ENCODE measurements around the gene MLST8. TPM values are rescaled to one million over a fixed set of nuclear protein-coding genes. Genes with fewer than 3 reads are reported as not detected.
A peak's percentile ranks its signal among the peaks of the same experiment; 100 is the strongest.
"Not testable (repeated sequence)": the region's sequence is repeated elsewhere in the genome, so short reads cannot be mapped to it uniquely, and the experiment has no call there.

MLST8 gene
- total and polyA plus RNA-seq, 8 donors = 16.6 to 62.8 (median 20.7) TPM

DNA sequence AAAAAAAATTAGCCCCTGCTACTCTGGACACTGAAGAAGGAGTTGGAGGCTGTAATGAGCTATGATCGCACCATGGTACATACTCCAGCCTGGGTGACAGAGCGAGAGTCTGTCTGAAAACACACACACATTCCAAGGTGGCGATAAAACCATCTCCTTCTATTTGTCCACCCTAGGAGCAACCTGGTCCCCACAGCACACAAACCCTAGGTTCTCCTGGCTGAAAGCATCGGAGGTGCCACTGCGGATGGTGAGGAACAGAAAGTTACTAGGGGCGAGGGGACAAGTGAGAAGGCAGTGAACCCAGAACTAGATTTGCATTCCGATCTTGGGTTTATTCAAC, 47.5 kb downstream of the MLST8 start:
- Histone ChIP-seq H3K36me3 (peaks cover 2 to 48% (median 40%) of the 10 kb centered on the region in 3 donors), H3K4me3 (no peak overlapping the region), H3K27ac (peak overlapping the region in 2 of 4 donors; percentile 67 to 80), H3K27me3 (no peaks in the 10 kb centered on the region), H3K4me1 (peaks cover 0 to 21% (median 8%) of the 10 kb centered on the region in 3 donors), H3K9me3 (no peaks in the 10 kb centered on the region)
- intact Hi-C loops (cut with DNase I) = loop anchor here in 1 of 3 donors (10.0 kb wide), 1 partner anchor 58 kb away; the partner anchor contains the start of gene CASKIN1
- TF ChIP-seq, protein P1, sequence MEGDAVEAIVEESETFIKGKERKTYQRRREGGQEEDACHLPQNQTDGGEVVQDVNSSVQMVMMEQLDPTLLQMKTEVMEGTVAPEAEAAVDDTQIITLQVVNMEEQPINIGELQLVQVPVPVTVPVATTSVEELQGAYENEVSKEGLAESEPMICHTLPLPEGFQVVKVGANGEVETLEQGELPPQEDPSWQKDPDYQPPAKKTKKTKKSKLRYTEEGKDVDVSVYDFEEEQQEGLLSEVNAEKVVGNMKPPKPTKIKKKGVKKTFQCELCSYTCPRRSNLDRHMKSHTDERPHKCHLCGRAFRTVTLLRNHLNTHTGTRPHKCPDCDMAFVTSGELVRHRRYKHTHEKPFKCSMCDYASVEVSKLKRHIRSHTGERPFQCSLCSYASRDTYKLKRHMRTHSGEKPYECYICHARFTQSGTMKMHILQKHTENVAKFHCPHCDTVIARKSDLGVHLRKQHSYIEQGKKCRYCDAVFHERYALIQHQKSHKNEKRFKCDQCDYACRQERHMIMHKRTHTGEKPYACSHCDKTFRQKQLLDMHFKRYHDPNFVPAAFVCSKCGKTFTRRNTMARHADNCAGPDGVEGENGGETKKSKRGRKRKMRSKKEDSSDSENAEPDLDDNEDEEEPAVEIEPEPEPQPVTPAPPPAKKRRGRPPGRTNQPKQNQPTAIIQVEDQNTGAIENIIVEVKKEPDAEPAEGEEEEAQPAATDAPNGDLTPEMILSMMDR (IDR thresholded peaks at IDR 0.05) = no peak
- DNase-seq (peak in 1 of 6 donors; percentile 14), ATAC-seq (no peak), FAIRE-seq (no peak)
- WGBS, 2 donors = 92 to 96% methylated on average over 7 of the region's 7 CpGs

DNA sequence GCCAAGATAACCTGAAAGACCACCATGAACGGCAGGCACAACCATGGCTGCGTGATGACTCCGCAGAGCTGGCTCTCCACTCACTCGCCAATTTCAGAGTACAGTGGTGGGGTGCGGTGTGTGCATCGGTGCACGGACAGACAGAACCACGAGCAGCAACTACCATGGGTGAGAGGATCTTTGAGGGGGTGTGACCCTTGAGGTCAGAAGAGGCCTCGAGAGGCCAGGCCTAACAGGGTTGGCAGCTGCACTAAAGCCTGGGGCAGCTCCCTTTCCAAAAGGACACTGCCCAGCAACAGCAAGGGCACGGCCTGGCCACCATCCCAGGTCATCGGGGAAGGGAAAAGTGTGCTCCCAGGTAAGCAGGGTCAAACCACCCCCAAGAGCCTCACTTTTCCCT, 48.0 kb downstream of the MLST8 start:
- no peak for FAIRE-seq
- WGBS, 2 donors = 87 to 91% methylated on average over 11 of the region's 11 CpGs
- Histone ChIP-seq H3K9me3 (no peaks in the 10 kb centered on the region), H3K27ac (no peak overlapping the region), H3K36me3 (peaks cover 2 to 53% (median 41%) of the 10 kb centered on the region in 3 donors), H3K4me1 (peaks cover 0 to 21% (median 8%) of the 10 kb centered on the region in 3 donors), H3K27me3 (no peaks in the 10 kb centered on the region), H3K4me3 (no peak overlapping the region)
- TF ChIP-seq, protein P1 (IDR thresholded peaks at IDR 0.05) = no peak
- peak in 2 of 6 donors; percentile 16 to 30 for DNase-seq
- no peak for ATAC-seq
- intact Hi-C loops (cut with DNase I) = loop anchor here in 1 of 3 donors (10.0 kb wide), 1 partner anchor 58 kb away; the partner anchor contains the start of gene CASKIN1

DNA sequence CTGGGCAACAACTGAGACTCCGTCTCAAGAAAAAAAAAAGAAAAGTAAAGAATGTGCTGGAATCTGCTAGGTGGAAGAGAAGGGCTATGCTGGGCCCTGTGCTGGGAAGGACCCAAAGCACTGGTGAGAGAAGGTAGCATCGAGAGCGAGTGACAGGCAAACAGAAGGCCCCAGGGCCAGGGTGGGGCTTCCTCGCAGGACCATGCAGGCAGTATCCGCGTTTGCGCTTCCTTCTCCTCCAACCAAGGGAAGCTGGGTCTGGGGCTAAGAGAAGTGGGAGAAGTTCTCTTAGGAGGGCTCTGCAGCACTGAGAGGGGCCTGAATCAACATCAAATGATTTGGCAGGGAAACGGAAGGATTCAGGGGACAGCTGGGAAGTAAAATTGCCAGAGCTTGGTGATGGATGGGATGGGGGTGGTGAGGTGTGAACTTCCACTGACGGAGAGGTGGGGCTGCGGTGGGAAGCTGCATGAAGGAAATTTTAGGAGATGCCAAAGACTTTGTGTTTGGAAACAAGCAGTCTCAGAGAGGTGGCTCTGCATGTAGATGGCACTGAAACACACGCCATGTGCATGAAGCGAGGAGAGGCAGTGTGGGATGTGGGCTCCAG, 51.4 kb downstream of the MLST8 start:
- WGBS, 2 donors = 90 to 92% methylated on average over 12 of the region's 12 CpGs
- no peak overlapping the region for H3K4me3 ChIP-seq
- no peak overlapping the region for H3K27ac ChIP-seq
- no peaks in the 10 kb centered on the region for H3K9me3 ChIP-seq
- ATAC-seq (no peak), DNase-seq (peak in 2 of 6 donors; percentile 17 to 20), FAIRE-seq (no peak)
- peaks cover 2 to 80% (median 46%) of the 10 kb centered on the region in 3 donors for H3K36me3 ChIP-seq
- H3K4me1 ChIP-seq = peaks cover 0 to 11% (median 8%) of the 10 kb centered on the region in 3 donors
- H3K27me3 ChIP-seq = no peaks in the 10 kb centered on the region
- intact Hi-C loops (cut with DNase I) = loop anchor here in 1 of 3 donors (10.0 kb wide), 1 partner anchor 62 kb away; the partner anchor contains the start of gene CASKIN1
- TF ChIP-seq, protein P1 (IDR thresholded peaks at IDR 0.05) = no peak

DNA sequence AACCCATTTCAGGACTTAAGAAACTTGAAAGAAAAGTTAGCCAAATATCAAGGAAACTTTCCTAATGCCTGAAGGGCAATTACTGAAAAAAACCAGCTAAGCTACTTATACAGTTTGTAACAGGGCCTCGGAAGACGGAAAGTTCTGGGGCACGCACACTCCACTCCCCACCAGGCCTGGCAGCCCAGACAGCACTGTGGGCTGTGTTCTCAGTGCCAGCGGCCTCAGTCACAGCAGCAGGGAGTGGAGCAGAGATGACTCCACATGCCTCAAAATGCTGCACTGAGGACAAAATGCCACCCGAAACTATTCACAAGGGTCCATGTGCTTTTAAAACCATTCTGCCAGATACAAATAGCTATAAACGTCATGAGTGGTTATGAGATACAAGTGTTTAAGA, 52.5 kb downstream of the MLST8 start:
- no peaks in the 10 kb centered on the region for H3K9me3 ChIP-seq
- H3K27me3 ChIP-seq = no peaks in the 10 kb centered on the region
- intact Hi-C loops (cut with DNase I) = loop anchor here in 1 of 3 donors (10.0 kb wide), 1 partner anchor 63 kb away; the partner anchor contains the start of gene CASKIN1
- peaks cover 0 to under 1% (median 0%) of the 10 kb centered on the region in 3 donors for H3K4me1 ChIP-seq
- WGBS, 2 donors = 88 to 98% methylated on average over 6 of the region's 6 CpGs
- no peak for FAIRE-seq
- H3K36me3 ChIP-seq = peaks cover 9 to 88% (median 57%) of the 10 kb centered on the region in 3 donors
- ATAC-seq = no peak
- H3K27ac ChIP-seq = no peak overlapping the region
- no peak overlapping the region for H3K4me3 ChIP-seq
- TF ChIP-seq, protein P1 (IDR thresholded peaks at IDR 0.05) = no peak
- DNase-seq = peak in 2 of 6 donors; percentile 5 to 15

DNA sequence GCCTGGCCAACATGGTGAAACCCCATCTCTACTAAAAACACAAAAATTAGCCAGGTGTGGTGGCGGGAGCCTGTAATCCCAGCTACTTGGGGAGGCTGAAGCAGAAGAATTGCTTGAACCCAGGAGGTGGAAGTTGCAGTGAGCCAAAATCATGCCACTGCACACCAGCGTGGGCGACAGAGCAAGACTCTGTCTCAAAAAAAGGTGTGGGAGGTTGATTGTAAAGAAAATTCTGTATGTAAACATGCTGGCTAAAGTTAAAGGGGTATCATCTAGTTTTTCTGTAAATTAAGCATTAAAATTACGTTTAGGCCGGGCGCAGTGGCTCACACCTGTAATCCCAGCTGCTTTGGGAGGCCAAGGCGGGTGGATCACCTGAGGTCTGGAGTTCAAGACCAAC, 53.3 kb downstream of the MLST8 start:
- not testable (repeated sequence) for ATAC-seq, H3K9me3 ChIP-seq, H3K4me3 ChIP-seq, FAIRE-seq, H3K4me1 ChIP-seq, H3K27me3 ChIP-seq, DNase-seq, H3K27ac ChIP-seq
- peaks cover 9 to 90% (median 59%) of the 10 kb centered on the region in 3 donors for H3K36me3 ChIP-seq
- 94 to 96% methylated on average over 7 of the region's 7 CpGs for WGBS, 2 donors
- intact Hi-C loops (cut with DNase I) = loop anchor here in 1 of 3 donors (10.0 kb wide), 1 partner anchor 64 kb away; the partner anchor contains the start of gene CASKIN1

Other genes with a start within 250 kb of the MLST8 start
- 10 to 100 TPM; 54.0 to 72.1 (median 58.7) TPM for gene NDUFB10, start 245.9 kb upstream of the MLST8 start, total RNA-seq
- gene NDUFB10, start 245.9 kb upstream of the MLST8 start, polyA plus RNA-seq = 100 to 1,000 TPM in 1 of 2 donors, 10 to 100 TPM in 1; 84.2 to 108 TPM
- gene RPS2, start 240.6 kb upstream of the MLST8 start, total RNA-seq = 1,000 to 10,000 TPM; 1,316 to 3,013 (median 1,806) TPM
- 1,000 to 10,000 TPM; 1,574 to 3,219 TPM for gene RPS2, start 240.6 kb upstream of the MLST8 start, polyA plus RNA-seq
- not detected for gene RNF151, start 238.6 kb upstream of the MLST8 start, total RNA-seq
- under 1 TPM; 0.12 to 0.61 TPM for gene RNF151, start 238.6 kb upstream of the MLST8 start, polyA plus RNA-seq
- gene TBL3, start 233.4 kb upstream of the MLST8 start, total RNA-seq = 10 to 100 TPM; 14.7 to 23.5 (median 19.4) TPM
- 10 to 100 TPM; 55.8 to 63.7 TPM for gene TBL3, start 233.4 kb upstream of the MLST8 start, polyA plus RNA-seq
- gene NOXO1, start 224.0 kb upstream of the MLST8 start, total RNA-seq = under 1 TPM in 5 of 6 donors, not detected in 1; 0.35 to 0.69 (median 0.52) TPM
- gene NOXO1, start 224.0 kb upstream of the MLST8 start, polyA plus RNA-seq = 1 to 10 TPM in 1 of 2 donors, under 1 TPM in 1; 0.70 to 1.6 TPM
- 10 to 100 TPM; 17.1 to 31.9 (median 25.9) TPM for gene GFER, start 221.3 kb upstream of the MLST8 start, total RNA-seq
- 10 to 100 TPM; 25.7 to 62.0 TPM for gene GFER, start 221.3 kb upstream of the MLST8 start, polyA plus RNA-seq
- 1 to 10 TPM in 1 of 6 donors, under 1 TPM in 5; 0.19 to 1.5 (median 0.55) TPM for gene SYNGR3, start 215.5 kb upstream of the MLST8 start, total RNA-seq
- gene SYNGR3, start 215.5 kb upstream of the MLST8 start, polyA plus RNA-seq = 1 to 10 TPM in 1 of 2 donors, under 1 TPM in 1; 0.57 to 3.1 TPM
- 10 to 100 TPM; 26.0 to 93.6 (median 42.4) TPM for gene ZNF598, start 195.6 kb upstream of the MLST8 start, total RNA-seq
- 10 to 100 TPM; 71.0 to 73.5 TPM for gene ZNF598, start 195.6 kb upstream of the MLST8 start, polyA plus RNA-seq
- 1 to 10 TPM in 2 of 6 donors, under 1 TPM in 4; 0.43 to 1.9 (median 0.50) TPM for gene NPW, start 185.7 kb upstream of the MLST8 start, total RNA-seq
- 1 to 10 TPM; 1.3 to 2.7 TPM for gene NPW, start 185.7 kb upstream of the MLST8 start, polyA plus RNA-seq
- gene NHERF2, start 178.6 kb upstream of the MLST8 start, total RNA-seq = 10 to 100 TPM; 14.7 to 28.9 (median 23.0) TPM
- 100 to 1,000 TPM in 1 of 2 donors, 10 to 100 TPM in 1; 60.7 to 144 TPM for gene NHERF2, start 178.6 kb upstream of the MLST8 start, polyA plus RNA-seq
- gene NTHL1, start 157.6 kb upstream of the MLST8 start, total RNA-seq = 10 to 100 TPM in 1 of 6 donors, 1 to 10 TPM in 5; 5.2 to 10.4 (median 8.4) TPM
- 10 to 100 TPM; 22.1 to 22.8 TPM for gene NTHL1, start 157.6 kb upstream of the MLST8 start, polyA plus RNA-seq
- 10 to 100 TPM; 51.0 to 91.7 (median 77.6) TPM for gene TSC2, start 157.5 kb upstream of the MLST8 start, total RNA-seq
- gene TSC2, start 157.5 kb upstream of the MLST8 start, polyA plus RNA-seq = 100 to 1,000 TPM; 119 to 172 TPM
- gene PKD1, start 69.6 kb upstream of the MLST8 start, total RNA-seq = 10 to 100 TPM; 29.8 to 50.5 (median 39.5) TPM
- gene PKD1, start 69.6 kb upstream of the MLST8 start, polyA plus RNA-seq = 100 to 1,000 TPM in 1 of 2 donors, 10 to 100 TPM in 1; 68.6 to 127 TPM
- 10 to 100 TPM; 19.2 to 36.8 (median 28.4) TPM for gene RAB26, start 56.8 kb upstream of the MLST8 start, total RNA-seq
- 100 to 1,000 TPM; 161 to 255 TPM for gene RAB26, start 56.8 kb upstream of the MLST8 start, polyA plus RNA-seq
- gene TRAF7, start 49.7 kb upstream of the MLST8 start, total RNA-seq = 10 to 100 TPM; 25.3 to 45.1 (median 40.8) TPM
- gene TRAF7, start 49.7 kb upstream of the MLST8 start, polyA plus RNA-seq = 10 to 100 TPM; 24.5 to 30.1 TPM
- gene CASKIN1, start 8.8 kb upstream of the MLST8 start, total RNA-seq = 1 to 10 TPM in 2 of 6 donors, under 1 TPM in 4; 0.61 to 1.7 (median 0.81) TPM
- gene CASKIN1, start 8.8 kb upstream of the MLST8 start, polyA plus RNA-seq = 1 to 10 TPM; 1.5 to 2.1 TPM
- 1 to 10 TPM; 1.0 to 2.4 (median 2.0) TPM for gene BRICD5, start 5.4 kb downstream of the MLST8 start, total RNA-seq
- 10 to 100 TPM in 1 of 2 donors, 1 to 10 TPM in 1; 8.9 to 24.5 TPM for gene BRICD5, start 5.4 kb downstream of the MLST8 start, polyA plus RNA-seq
- gene PGP, start 9.4 kb downstream of the MLST8 start, total RNA-seq = 1 to 10 TPM; 2.9 to 5.8 (median 3.7) TPM
- 10 to 100 TPM in 1 of 2 donors, 1 to 10 TPM in 1; 8.9 to 10.2 TPM for gene PGP, start 9.4 kb downstream of the MLST8 start, polyA plus RNA-seq
- gene E4F1, start 18.1 kb downstream of the MLST8 start, total RNA-seq = 10 to 100 TPM in 2 of 6 donors, 1 to 10 TPM in 4; 8.7 to 13.2 (median 9.4) TPM
- gene E4F1, start 18.1 kb downstream of the MLST8 start, polyA plus RNA-seq = 10 to 100 TPM; 47.8 to 48.4 TPM
- gene DNASE1L2, start 31.0 kb downstream of the MLST8 start, total RNA-seq = 1 to 10 TPM in 1 of 6 donors, under 1 TPM in 5; 0.31 to 1.3 (median 0.67) TPM
- 1 to 10 TPM; 3.4 to 4.9 TPM for gene DNASE1L2, start 31.0 kb downstream of the MLST8 start, polyA plus RNA-seq
- gene ECI1, start 46.1 kb downstream of the MLST8 start, total RNA-seq = 10 to 100 TPM; 31.9 to 64.4 (median 36.3) TPM
- gene ECI1, start 46.1 kb downstream of the MLST8 start, polyA plus RNA-seq = 10 to 100 TPM; 51.1 to 72.5 TPM
- gene RNPS1, start 62.7 kb downstream of the MLST8 start, total RNA-seq = 10 to 100 TPM; 36.0 to 66.2 (median 50.3) TPM
- gene RNPS1, start 62.7 kb downstream of the MLST8 start, polyA plus RNA-seq = 100 to 1,000 TPM in 1 of 2 donors, 10 to 100 TPM in 1; 56.0 to 103 TPM
- 10 to 100 TPM; 12.7 to 26.5 (median 16.5) TPM for gene ABCA3, start 135.3 kb downstream of the MLST8 start, total RNA-seq
- gene ABCA3, start 135.3 kb downstream of the MLST8 start, polyA plus RNA-seq = 10 to 100 TPM; 22.6 to 22.8 TPM
- 1 to 10 TPM in 4 of 6 donors, under 1 TPM in 2; 0.69 to 2.6 (median 1.3) TPM for gene CCNF, start 224.0 kb downstream of the MLST8 start, total RNA-seq
- gene CCNF, start 224.0 kb downstream of the MLST8 start, polyA plus RNA-seq = under 1 TPM; 0.77 to 0.91 TPM